ENCODE results near the gene UFL1.

DNA sequence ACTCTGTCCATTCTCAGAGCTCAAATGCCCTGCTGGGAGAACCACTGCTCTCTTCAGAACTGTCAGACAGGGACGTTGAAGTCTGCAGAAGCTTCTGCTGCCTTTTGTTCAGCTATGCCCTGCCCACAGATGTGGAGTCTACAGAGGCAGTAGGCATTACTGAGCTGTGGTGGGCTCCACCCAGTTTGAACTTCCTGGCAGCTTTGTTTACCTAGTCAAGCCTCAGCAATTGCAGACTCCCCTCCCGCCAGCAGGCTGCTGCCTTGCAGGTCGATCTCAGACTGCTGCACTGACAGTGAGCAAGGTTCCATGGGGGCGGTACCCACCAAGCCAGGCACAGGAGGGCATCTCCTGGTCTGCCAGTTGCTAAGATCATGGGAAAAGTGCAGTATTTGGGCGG is 21.8 kb upstream of the UFL1 start:
- TF ChIP-seq, protein P1, sequence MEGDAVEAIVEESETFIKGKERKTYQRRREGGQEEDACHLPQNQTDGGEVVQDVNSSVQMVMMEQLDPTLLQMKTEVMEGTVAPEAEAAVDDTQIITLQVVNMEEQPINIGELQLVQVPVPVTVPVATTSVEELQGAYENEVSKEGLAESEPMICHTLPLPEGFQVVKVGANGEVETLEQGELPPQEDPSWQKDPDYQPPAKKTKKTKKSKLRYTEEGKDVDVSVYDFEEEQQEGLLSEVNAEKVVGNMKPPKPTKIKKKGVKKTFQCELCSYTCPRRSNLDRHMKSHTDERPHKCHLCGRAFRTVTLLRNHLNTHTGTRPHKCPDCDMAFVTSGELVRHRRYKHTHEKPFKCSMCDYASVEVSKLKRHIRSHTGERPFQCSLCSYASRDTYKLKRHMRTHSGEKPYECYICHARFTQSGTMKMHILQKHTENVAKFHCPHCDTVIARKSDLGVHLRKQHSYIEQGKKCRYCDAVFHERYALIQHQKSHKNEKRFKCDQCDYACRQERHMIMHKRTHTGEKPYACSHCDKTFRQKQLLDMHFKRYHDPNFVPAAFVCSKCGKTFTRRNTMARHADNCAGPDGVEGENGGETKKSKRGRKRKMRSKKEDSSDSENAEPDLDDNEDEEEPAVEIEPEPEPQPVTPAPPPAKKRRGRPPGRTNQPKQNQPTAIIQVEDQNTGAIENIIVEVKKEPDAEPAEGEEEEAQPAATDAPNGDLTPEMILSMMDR (optimal IDR thresholded peaks at IDR 0.05 in 1 of 3, IDR thresholded peaks at IDR 0.05 in 1 of 3, conservative IDR thresholded peaks at IDR 0.05 in 1 of 3; ENCODE audit: extremely low read depth in 1 of 3, insufficient read depth in 2 of 3, low read length in 3 of 3) = no peak
- TF ChIP-seq EZH2 (IDR thresholded peaks at IDR 0.05; ENCODE audit: low read length) = no peak
